ENCODE measurements around the gene MAGI2. TPM values are rescaled to one million over a fixed set of nuclear protein-coding genes. Genes with fewer than 3 reads are reported as not detected.

The MAGI2 gene
- total and polyA plus RNA-seq, 2 donors (not counting 3 experiments of a cell fraction or from before 2014, with no cell fraction given), result 0.28 to 6.0 TPM

DNA sequence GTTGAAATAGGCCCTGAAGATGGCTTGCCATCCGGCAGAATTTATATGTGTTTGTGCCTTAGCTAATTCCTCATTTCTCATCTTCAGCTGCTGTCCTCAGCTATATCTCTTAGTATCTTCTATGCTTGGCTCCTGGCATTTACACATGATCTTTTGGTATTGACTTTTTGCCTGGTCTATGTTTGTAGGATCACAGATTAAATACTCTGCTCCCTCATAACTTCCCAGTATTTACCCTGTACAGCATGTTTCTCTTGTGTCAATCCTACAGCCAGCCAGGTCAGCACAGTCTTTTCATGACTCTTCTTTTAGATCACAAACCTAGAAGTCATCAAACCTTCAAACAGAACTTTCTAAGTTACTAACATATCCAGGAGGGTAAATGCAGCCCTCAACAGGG, 743.8 kb downstream of the MAGI2 start:
- no peak for TF ChIP-seq GATA2 (IDR thresholded peaks at IDR 0.05; ENCODE audit: insufficient read depth, insufficient read length, low read depth, low read length)
- TF ChIP-seq, protein P1, sequence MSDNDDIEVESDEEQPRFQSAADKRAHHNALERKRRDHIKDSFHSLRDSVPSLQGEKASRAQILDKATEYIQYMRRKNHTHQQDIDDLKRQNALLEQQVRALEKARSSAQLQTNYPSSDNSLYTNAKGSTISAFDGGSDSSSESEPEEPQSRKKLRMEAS (IDR thresholded peaks at IDR 0.05; ENCODE audit: insufficient read depth, insufficient read length), result no peak
- no peak for TF ChIP-seq POLR2A (IDR thresholded peaks at IDR 0.05; ENCODE audit: low read depth, low read length)
- TF ChIP-seq, protein P2, sequence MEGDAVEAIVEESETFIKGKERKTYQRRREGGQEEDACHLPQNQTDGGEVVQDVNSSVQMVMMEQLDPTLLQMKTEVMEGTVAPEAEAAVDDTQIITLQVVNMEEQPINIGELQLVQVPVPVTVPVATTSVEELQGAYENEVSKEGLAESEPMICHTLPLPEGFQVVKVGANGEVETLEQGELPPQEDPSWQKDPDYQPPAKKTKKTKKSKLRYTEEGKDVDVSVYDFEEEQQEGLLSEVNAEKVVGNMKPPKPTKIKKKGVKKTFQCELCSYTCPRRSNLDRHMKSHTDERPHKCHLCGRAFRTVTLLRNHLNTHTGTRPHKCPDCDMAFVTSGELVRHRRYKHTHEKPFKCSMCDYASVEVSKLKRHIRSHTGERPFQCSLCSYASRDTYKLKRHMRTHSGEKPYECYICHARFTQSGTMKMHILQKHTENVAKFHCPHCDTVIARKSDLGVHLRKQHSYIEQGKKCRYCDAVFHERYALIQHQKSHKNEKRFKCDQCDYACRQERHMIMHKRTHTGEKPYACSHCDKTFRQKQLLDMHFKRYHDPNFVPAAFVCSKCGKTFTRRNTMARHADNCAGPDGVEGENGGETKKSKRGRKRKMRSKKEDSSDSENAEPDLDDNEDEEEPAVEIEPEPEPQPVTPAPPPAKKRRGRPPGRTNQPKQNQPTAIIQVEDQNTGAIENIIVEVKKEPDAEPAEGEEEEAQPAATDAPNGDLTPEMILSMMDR (IDR thresholded peaks at IDR 0.05; ENCODE audit: extremely low read depth in 1 of 2, insufficient read depth in 1 of 2, low read depth in 1 of 2, low read length in 2 of 2), result no peak
- no peak for TF ChIP-seq EZH2 (IDR thresholded peaks at IDR 0.05; ENCODE audit: borderline replicate concordance, low read depth, low read length, severe bottlenecking)
- no peak for TF ChIP-seq FOS (IDR thresholded peaks at IDR 0.05; ENCODE audit: borderline replicate concordance, insufficient read depth, low read length)
- no peak for TF ChIP-seq MYC (IDR thresholded peaks at IDR 0.05; ENCODE audit: low read depth, low read length)
- no peak for TF ChIP-seq POLR2AphosphoS5 (IDR thresholded peaks at IDR 0.05; ENCODE audit: insufficient read depth, low read depth, low read length)
- TF ChIP-seq JUN (IDR thresholded peaks at IDR 0.05; ENCODE audit: borderline replicate concordance, insufficient read depth, insufficient read length, low read depth), result no peak
- intact Hi-C loops (cut with micrococcal nuclease), result no loop called here
- H3K9ac ChIP-seq (replicated peaks; ENCODE audit: extremely low read depth, insufficient read depth, low read length), result no peak overlapping the region
- no peaks in the 10 kb centered on the region for H4K20me1 ChIP-seq (replicated peaks; ENCODE audit: control insufficient read depth, extremely low read depth, insufficient read depth, low read length)
- H3K27me3 ChIP-seq (ENCODE audit: control insufficient read depth in 2 of 2, insufficient read depth in 2 of 2, low read length in 2 of 2), result no peaks in the 10 kb centered on the region
- no peak overlapping the region for H2AFZ ChIP-seq (ENCODE audit: low read depth, low read length)
- dilution Hi-C loops (cut with MboI; ENCODE audit: extremely low pct_ligation_motif_present, low sequenced_read_pairs), result no loop called here
- H3K4me2 ChIP-seq (ENCODE audit: insufficient read depth, low read length), result no peak overlapping the region
- no peak overlapping the region for H3K4me3 ChIP-seq (replicated peaks in 1 of 3; ENCODE audit: insufficient read depth in 1 of 3, low read depth in 1 of 3, low read length in 3 of 3)
- no peak overlapping the region for H3K27ac ChIP-seq (ENCODE audit: insufficient read depth, low read depth, low read length)
- H3K4me1 ChIP-seq (ENCODE audit: control insufficient read depth, extremely low read depth, insufficient read depth, low read length), result no peaks in the 10 kb centered on the region
- FAIRE-seq (no peak), DNase-seq (ENCODE audit: low read depth, low spot score) (no peak)
- BruUV-seq (replicated peaks), result no TSS peak
- no peaks in the 10 kb centered on the region for H3K9me1 ChIP-seq (replicated peaks; ENCODE audit: control insufficient read depth, extremely low read depth, insufficient read depth, low read length)
- ChIA-PET CTCF (no interaction called here), POLR2A (no interaction called here)
- H3K9me3 ChIP-seq (replicated peaks; ENCODE audit: control insufficient read depth, insufficient read depth, low read length), result no peaks in the 10 kb centered on the region
- H3K36me3 ChIP-seq (ENCODE audit: control insufficient read depth in 2 of 2, extremely low read depth in 1 of 2, insufficient read depth in 2 of 2, low read length in 2 of 2), result no peaks in the 10 kb centered on the region
- no peaks in the 10 kb centered on the region for H3K79me2 ChIP-seq (ENCODE audit: control insufficient read depth, insufficient read depth, low read length)
